Activated CD4-positive, alpha-beta T cell treated with anti-CD3 and anti-CD28 coated beads, Interleukin-2, amount 50 U/mL, for 16 hours (primary cell): ENCODE data around the gene SCGB3A1.

Experiments
- DNase-seq: peaks from one replicate; pipeline ENCODE4 v3.0.0-alpha.2; 2020

Gene SCGB3A1

GRCh38 chr5:180583738-180584137 is 7.6 kb downstream of the SCGB3A1 start:
- no peak for DNase-seq

DNA sequence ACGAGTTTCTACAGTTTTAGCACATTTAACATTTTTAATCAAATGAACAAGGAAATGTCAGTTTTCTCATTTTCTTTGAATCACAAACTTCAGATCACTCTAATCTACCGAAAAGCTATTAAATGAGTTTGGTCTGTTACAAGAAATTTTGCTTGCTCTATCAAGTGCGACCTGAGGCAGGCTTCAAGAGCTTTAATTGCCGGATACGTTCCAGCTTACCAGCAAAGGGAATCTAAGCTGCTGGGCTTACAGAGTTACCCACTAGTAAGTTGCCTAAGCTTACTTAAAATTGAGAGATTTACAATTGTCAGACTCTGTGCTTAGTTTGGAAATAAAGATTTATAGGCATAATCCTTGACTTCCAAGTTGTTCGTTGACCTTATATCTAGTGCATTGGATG is 10.6 kb downstream of the SCGB3A1 start:
- DNase-seq, result no peak

- DNase-seq, result peak; percentile 13
Observed at GRCh38 chr5:180575571-180575970, 15.7 kb downstream of the SCGB3A1 start.

GRCh38 chr5:180568914-180569313 is 22.4 kb downstream of the SCGB3A1 start:
- peak; percentile 11 for DNase-seq

DNA sequence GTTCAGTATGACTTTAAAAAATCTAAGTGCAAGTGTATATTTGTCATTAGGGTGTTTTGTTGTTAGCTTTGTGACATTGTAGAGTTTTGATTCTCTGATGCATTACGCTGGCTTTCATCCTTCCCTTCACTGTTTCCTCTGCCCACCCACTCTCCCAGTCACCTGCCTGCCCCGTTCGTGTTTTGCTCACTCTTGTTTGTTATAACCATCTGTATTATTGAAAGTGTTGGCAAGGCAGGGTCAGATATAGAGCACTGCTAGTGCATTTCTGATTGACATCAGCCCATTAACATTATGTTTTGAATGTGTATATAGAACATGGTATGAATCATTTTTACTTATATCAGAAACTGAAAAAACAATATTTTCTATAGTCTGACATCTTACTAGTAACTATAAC is 27.3 kb downstream of the SCGB3A1 start:
- peak; percentile 33 for DNase-seq

DNA sequence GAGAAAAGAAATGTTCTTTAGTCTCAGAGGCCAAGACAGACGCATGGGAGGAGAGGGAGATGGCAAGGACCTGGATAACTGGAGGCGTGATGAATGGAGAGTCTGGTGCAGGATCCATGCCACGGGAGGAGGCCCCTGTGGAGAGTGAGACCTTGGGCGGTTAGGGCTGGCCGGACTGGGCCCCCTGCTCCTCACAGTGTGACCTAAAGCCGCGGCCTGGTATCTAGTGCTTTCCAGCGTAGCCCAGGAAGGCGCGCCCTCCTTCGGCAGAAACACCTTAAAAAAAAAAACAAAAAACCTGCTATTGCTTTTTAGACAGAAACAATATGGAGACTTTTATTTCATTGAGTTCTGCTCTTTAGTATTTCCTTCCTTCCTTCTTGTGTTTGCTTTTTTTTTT is 33.1 kb downstream of the SCGB3A1 start:
- DNase-seq, result no peak

- DNase-seq, result peak; percentile 65
Observed at GRCh38 chr5:180557217-180557809, 34.0 kb downstream of the SCGB3A1 start.

DNA sequence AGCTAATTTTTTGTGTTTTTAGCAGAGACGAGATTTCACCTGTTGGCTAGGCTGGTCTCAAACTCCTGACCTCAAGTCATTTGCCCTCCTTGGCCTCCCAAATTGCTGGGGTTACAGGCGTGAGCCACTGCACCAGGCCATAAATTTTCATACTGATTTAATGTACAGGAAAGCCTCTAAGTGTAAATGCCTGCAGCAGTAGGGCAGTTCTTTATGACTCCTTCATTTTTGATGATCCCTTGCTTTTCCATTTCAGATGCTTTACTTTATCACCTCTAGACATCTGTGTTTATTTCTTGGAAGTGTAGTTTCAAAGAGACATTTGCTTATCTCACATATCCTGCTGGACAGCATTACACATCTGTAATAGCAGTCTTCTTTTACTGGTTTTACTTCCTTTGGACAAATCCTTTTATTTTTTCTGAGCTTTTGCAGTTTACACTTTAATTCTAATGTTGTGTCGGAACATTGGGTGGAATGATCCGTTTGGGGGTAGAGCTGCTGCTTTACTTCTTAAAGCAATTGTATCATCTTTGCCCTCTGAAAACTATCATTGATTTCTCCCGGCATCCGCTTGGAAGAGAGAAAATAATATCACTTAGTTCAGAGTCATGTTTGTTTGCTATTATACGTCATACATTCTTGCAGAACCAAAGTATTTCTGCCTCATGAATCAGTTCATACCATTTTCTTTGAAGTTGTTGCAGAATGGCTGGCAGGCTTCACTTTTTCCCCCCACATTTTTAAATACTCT is 36.0 kb downstream of the SCGB3A1 start:
- no peak for DNase-seq

DNA sequence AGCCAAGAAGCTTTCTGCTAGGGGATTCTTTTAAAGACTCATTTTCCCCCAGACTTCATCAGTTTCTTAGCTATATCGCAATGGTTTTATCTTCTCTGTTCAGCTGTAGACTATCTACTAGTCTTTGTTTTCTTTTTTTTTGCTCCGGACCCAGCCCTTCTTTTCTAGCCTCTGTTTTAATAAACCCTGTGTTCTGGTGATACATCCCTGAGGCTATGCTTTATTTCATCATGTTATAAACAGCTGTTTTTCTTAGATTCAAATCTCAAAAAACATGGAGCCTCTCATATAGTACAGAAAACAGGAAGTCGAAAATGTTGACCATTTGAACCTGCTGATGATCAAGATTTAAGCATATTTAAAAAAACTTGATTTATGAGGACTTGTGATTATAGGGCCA is 37.8 kb downstream of the SCGB3A1 start:
- no peak for DNase-seq

- no peak for DNase-seq
Observed at GRCh38 chr5:180548563-180548962, 42.7 kb downstream of the SCGB3A1 start.

- no peak for DNase-seq
Observed at GRCh38 chr5:180545248-180545647, 46.1 kb downstream of the SCGB3A1 start.

DNA sequence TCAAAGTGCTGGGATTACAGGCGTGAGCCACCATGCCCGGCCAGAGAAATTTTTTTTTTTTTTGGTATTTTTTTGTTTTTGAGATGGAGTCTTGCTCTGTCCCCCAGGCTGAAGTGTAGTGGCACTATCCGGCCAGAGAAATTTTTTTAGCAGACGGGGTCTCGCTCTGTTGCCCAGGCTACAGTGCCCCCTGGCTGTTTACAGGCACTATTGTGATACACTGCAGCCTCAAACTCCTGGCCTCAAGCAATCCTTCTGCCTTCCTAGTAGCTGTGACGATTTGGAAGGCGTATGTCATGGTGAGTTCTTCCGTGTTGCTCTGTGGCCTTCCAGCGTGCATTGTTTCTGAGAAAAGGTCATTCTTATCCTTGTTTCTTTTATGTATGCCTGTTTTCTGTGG is 49.6 kb downstream of the SCGB3A1 start:
- DNase-seq, result no peak
